H1 (cell line): ENCODE measurements around the gene ATP5ME. TPM values are rescaled to one million over a fixed set of nuclear protein-coding genes. Genes with fewer than 3 reads are reported as not detected.

Experiments used
- CTCF ChIA-PET: fragments of 300-600 bp; sonication (Branson Sonifier 250); formaldehyde crosslinking; loops from one replicate; lab custom pipeline; 2021; ENCODE audit not compliant: partially characterized antibody; lab: Charles Lee
- POLR2A ChIA-PET: fragments of 300-600 bp; sonication (Branson Sonifier 250); formaldehyde crosslinking; loops from one replicate; lab custom pipeline; 2021; ENCODE audit warnings: inconsistent platforms; ENCODE audit not compliant: partially characterized antibody; lab: Charles Lee
- DNase-seq, 2 experiments: peaks; one replicate each; pipeline versions ENCODE4 v3.0.0 to v3.0.0-alpha.2; 2010 to 2022; ENCODE audit warnings: low spot score in 2 of 2, low read depth in 1 of 2, mixed read lengths in 1 of 2
- FAIRE-seq: peaks from 2 replicates; lab custom pipeline; 2011; peaks lifted over from hg19 to GRCh38; lab: Jason Lieb, UNC
- H2AFZ ChIP-seq: 2 replicates; pipeline ENCODE4 v1.8.1; 2012; ENCODE audit warnings: low read length, inconsistent platforms
- H2AK5ac ChIP-seq: 2 replicates; pipeline ENCODE4 v1.6.1; 2013; ENCODE audit warnings: low read depth, low read length
- H2BK120ac ChIP-seq: replicated peaks from 2 replicates; pipeline ENCODE3; 2013; ENCODE audit warnings: low read depth, low read length, inconsistent platforms
- H2BK12ac ChIP-seq: 2 replicates; pipeline ENCODE4 v1.6.1; 2013; ENCODE audit warnings: low read depth, low read length
- H2BK15ac ChIP-seq: 2 replicates; pipeline ENCODE4 v1.6.1; 2013; ENCODE audit warnings: low read length
- H2BK20ac ChIP-seq: 2 replicates; pipeline ENCODE4 v1.6.1; 2013; ENCODE audit warnings: low read length
- H2BK5ac ChIP-seq: 2 replicates; pipeline ENCODE4 v1.6.1; 2013; ENCODE audit warnings: low read depth, low read length
- H3K14ac ChIP-seq: 2 replicates; pipeline ENCODE4 v1.6.1; 2013; ENCODE audit warnings: inconsistent platforms; ENCODE audit not compliant: insufficient read length
- H3K18ac ChIP-seq: 2 replicates; pipeline ENCODE4 v1.6.1; 2013; ENCODE audit warnings: low read length; ENCODE audit errors: extremely low read depth
- H3K23ac ChIP-seq: 2 replicates; pipeline ENCODE4 v1.6.1; 2013; ENCODE audit warnings: inconsistent platforms; ENCODE audit not compliant: insufficient read length
- H3K23me2 ChIP-seq: 2 replicates; pipeline ENCODE4 v1.6.1; 2013; ENCODE audit warnings: low read depth, low read length
- H3K27ac ChIP-seq: 2 replicates; pipeline ENCODE4 v1.6.1; 2011; ENCODE audit warnings: low read depth, low read length, inconsistent platforms
- H3K27me3 ChIP-seq, 4 experiments: replicated peaks in 1 of 4; 1 replicate in 1 of 4; 2 replicates in 3 of 4; pipeline versions ENCODE4 v1.6.1 to v1.8.1; 2011 to 2013; ENCODE audit warnings: low read length in 3 of 4, mild to moderate bottlenecking in 3 of 4, inconsistent platforms in 2 of 4, mixed read lengths in 2 of 4, moderate library complexity in 1 of 4; ENCODE audit not compliant: control insufficient read depth in 3 of 4, insufficient read depth in 3 of 4; ENCODE audit errors: extremely low read depth in 1 of 4
- H3K36me3 ChIP-seq, 4 experiments: 2 replicates each; pipeline versions ENCODE4 v1.6.1 to v1.8.1; 2011 to 2013; ENCODE audit warnings: mild to moderate bottlenecking in 4 of 4, low read length in 3 of 4, moderate library complexity in 2 of 4, control low read depth in 1 of 4, inconsistent platforms in 1 of 4; ENCODE audit not compliant: insufficient read depth in 4 of 4, control insufficient read depth in 2 of 4
- H3K4ac ChIP-seq: replicated peaks from 2 replicates; pipeline ENCODE3; 2013; ENCODE audit warnings: low read length, low read depth, mixed read lengths, inconsistent platforms; ENCODE audit not compliant: insufficient read length
- H3K4me1 ChIP-seq, 4 experiments: replicated peaks in 1 of 4; 1 replicate in 1 of 4; 2 replicates in 3 of 4; pipeline versions ENCODE4 v1.6.1 to v1.8.1; 2011 to 2013; ENCODE audit warnings: low read length in 3 of 4, inconsistent platforms in 2 of 4, mixed read lengths in 1 of 4; ENCODE audit not compliant: insufficient read depth in 4 of 4, control insufficient read depth in 3 of 4
- H3K4me2 ChIP-seq, 2 experiments: 2 replicates each; pipeline versions ENCODE4 v1.6.1 to v1.8.1; 2011 to 2013; ENCODE audit warnings: low read depth in 2 of 2, low read length in 2 of 2, control low read depth in 1 of 2, inconsistent platforms in 1 of 2, mild to moderate bottlenecking in 1 of 2; ENCODE audit not compliant: insufficient read depth in 1 of 2
- H3K4me3 ChIP-seq, 4 experiments: fragments of 200-600, 300-600 bp in 1 of 4; sonication (generic), shearing (Covaris generic), sonication (Bioruptor Twin) in 1 of 4; 2 replicates each; pipeline versions ENCODE4 v1.5.1 to v1.8.1; 2011 to 2016; ENCODE audit warnings: low read length in 4 of 4, low read depth in 3 of 4, control low read depth in 2 of 4, inconsistent platforms in 2 of 4, mild to moderate bottlenecking in 2 of 4, mixed read lengths in 1 of 4, moderate library complexity in 1 of 4; ENCODE audit not compliant: insufficient read depth in 2 of 4; ENCODE audit errors: extremely low read depth in 1 of 4
- H3K56ac ChIP-seq: replicated peaks from 2 replicates; pipeline ENCODE3; 2013; ENCODE audit warnings: low read depth, mild to moderate bottlenecking, mixed read lengths, low read length, inconsistent platforms; ENCODE audit not compliant: insufficient read length
- H3K79me1 ChIP-seq: 2 replicates; pipeline ENCODE4 v1.6.1; 2013; ENCODE audit warnings: low read depth, low read length, control low read depth
- H3K79me2 ChIP-seq, 2 experiments: 2 replicates each; pipeline versions ENCODE4 v1.6.1 to v1.8.1; 2012 to 2013; ENCODE audit warnings: low read length in 2 of 2, mild to moderate bottlenecking in 2 of 2, inconsistent platforms in 1 of 2; ENCODE audit not compliant: insufficient read depth in 2 of 2, control insufficient read depth in 1 of 2
- H3K9ac ChIP-seq, 4 experiments: replicated peaks in 1 of 4; 1 replicate in 1 of 4; 2 replicates in 3 of 4; pipeline versions ENCODE4 v1.6.1 to v1.8.1; 2011 to 2013; ENCODE audit warnings: low read depth in 3 of 4, low read length in 3 of 4, control low read depth in 2 of 4, mild to moderate bottlenecking in 2 of 4, moderate library complexity in 2 of 4, inconsistent platforms in 1 of 4; ENCODE audit errors: extremely low read depth in 1 of 4
- H3K9me3 ChIP-seq, 2 experiments: 2 replicates each; pipeline versions ENCODE4 v1.6.1 to v1.8.1; 2012 to 2013; ENCODE audit warnings: mild to moderate bottlenecking in 2 of 2, moderate library complexity in 2 of 2, control low read depth in 1 of 2, inconsistent platforms in 1 of 2, low read depth in 1 of 2, low read length in 1 of 2, mixed read lengths in 1 of 2; ENCODE audit not compliant: insufficient read depth in 2 of 2
- H4K20me1 ChIP-seq, 2 experiments: replicated peaks in 1 of 2; 2 replicates each; pipeline versions ENCODE3 to v1.8.1; 2011 to 2013; ENCODE audit warnings: inconsistent platforms in 2 of 2, low read length in 2 of 2, mild to moderate bottlenecking in 1 of 2; ENCODE audit not compliant: insufficient read depth in 2 of 2, control insufficient read depth in 1 of 2
- H4K5ac ChIP-seq: 2 replicates; pipeline ENCODE4 v1.6.1; 2013; ENCODE audit warnings: low read length, low read depth, mixed read lengths, inconsistent platforms; ENCODE audit not compliant: insufficient read length
- H4K8ac ChIP-seq: 2 replicates; pipeline ENCODE4 v1.8.0; 2013; ENCODE audit warnings: mild to moderate bottlenecking, moderate library complexity, low read length, inconsistent platforms; ENCODE audit not compliant: insufficient read depth; ENCODE audit errors: extremely low read depth
- H4K91ac ChIP-seq: replicated peaks from 2 replicates; pipeline ENCODE3; 2013; ENCODE audit warnings: low read length, mixed read lengths, inconsistent platforms; ENCODE audit not compliant: insufficient read length
- BRCA1 ChIP-seq: IDR thresholded peaks from 2 replicates; pipeline ENCODE4 v1.6.1; 2012; ENCODE audit warnings: low read depth, low read length, improper control_type of control experiment
- CEBPB ChIP-seq: IDR thresholded peaks from 2 replicates; pipeline ENCODE4 v1.6.1; 2012; ENCODE audit warnings: low read depth, low read length
- EZH2 ChIP-seq: fragments of 200-600 bp; sonication (generic); IDR thresholded peaks from 2 replicates; pipeline ENCODE4 v1.7.1; 2012; ENCODE audit warnings: low read depth, mild to moderate bottlenecking, moderate library complexity, low read length, inconsistent platforms; ENCODE audit not compliant: severe bottlenecking
- HDAC2 ChIP-seq, 2 experiments: fragments of 300-600 bp in 1 of 2; sonication (generic) in 1 of 2; IDR thresholded peaks; 2 replicates each; pipeline ENCODE4 v1.6.1; 2011 to 2012; ENCODE audit warnings: low read depth in 2 of 2, low read length in 2 of 2, mild to moderate bottlenecking in 2 of 2, moderate library complexity in 2 of 2, borderline replicate concordance in 1 of 2, inconsistent platforms in 1 of 2
- KDM1A ChIP-seq: fragments of 200-600, 300-600 bp; sonication (generic); IDR thresholded peaks from 2 replicates; pipeline ENCODE4 v1.7.1; 2016; ENCODE audit warnings: mild to moderate bottlenecking, low read length, borderline replicate concordance
- KDM5A ChIP-seq: fragments of 200-600 bp; IDR thresholded peaks from 2 replicates; pipeline ENCODE4 v1.7.1; 2012; ENCODE audit warnings: mild to moderate bottlenecking, low read length, inconsistent platforms, mixed read lengths
- NANOG ChIP-seq: IDR thresholded peaks from 2 replicates; pipeline ENCODE4 v1.6.1; 2011; ENCODE audit warnings: low read length, low read depth, mild to moderate bottlenecking, inconsistent platforms; ENCODE audit not compliant: insufficient read depth, poor library complexity, severe bottlenecking
- RBBP5 ChIP-seq: IDR thresholded peaks from 2 replicates; pipeline ENCODE4 v1.7.1; 2012; ENCODE audit warnings: low read depth, mild to moderate bottlenecking, inconsistent platforms, low read length, moderate library complexity, borderline replicate concordance
- RXRA ChIP-seq: IDR thresholded peaks from 2 replicates; pipeline ENCODE4 v1.6.1; 2011; ENCODE audit warnings: low read depth, mild to moderate bottlenecking, low read length, moderate library complexity; ENCODE audit not compliant: insufficient read depth
- SRF ChIP-seq: IDR thresholded peaks from 2 replicates; pipeline ENCODE4 v1.6.1; 2011; ENCODE audit warnings: mild to moderate bottlenecking, low read depth, low read length, moderate library complexity
- TBP ChIP-seq: IDR thresholded peaks from 2 replicates; pipeline ENCODE4 v1.6.1; 2011; ENCODE audit warnings: low read depth, low read length, improper control_type of control experiment
- WGBS, 2 experiments: shearing (Covaris generic) in 1 of 2; methylation state at CpG; one replicate each; pipeline versions ENCODE4 v1.1.6 to v1.1.7; 2013 to 2015; ENCODE audit warnings: low lambda C conversion rate in 2 of 2, mixed read lengths in 2 of 2, inconsistent platforms in 1 of 2, low coverage in 1 of 2, missing lambda C conversion rate in 1 of 2; ENCODE audit not compliant: insufficient replicate concordance in 2 of 2, insufficient coverage in 1 of 2, insufficient read length in 1 of 2; ENCODE audit errors: extremely low coverage in 1 of 2, missing lambda C conversion rate in 1 of 2; 5-methylcytosine and 5-hydroxymethylcytosine counted together
- polyA plus RNA-seq, 7 experiments: library from polyadenylated mRNA; depleted of rRNA in 3 of 7; stranded (reverse) in 5 of 7; unstranded in 2 of 7; fragments of >200 nt in 5 of 7; fragments of 200-250 nt in 2 of 7; gene quantifications; 1 replicate in 5 of 7; 2 replicates in 1 of 7; 4 replicates in 1 of 7; pipeline versions ENCODE4 v1.2.1 to v1.2.3, GENCODE V29; 2011 to 2013; ENCODE audit warnings: missing spikeins in 2 of 7, mixed read lengths in 2 of 7
- total RNA-seq: library from RNA; stranded (reverse); fragmentation: NEBNext Ultra II Directional; extraction: Animal tissue kit (Norgen Biotek cat#: 25700); gene quantifications from 2 replicates; pipeline ENCODE4 v1.2.1, GENCODE V29; 2021
- TF ChIP-seq, protein P1 (sequence below): IDR thresholded peaks from 2 replicates; pipeline ENCODE4 v1.6.1; 2012; ENCODE audit warnings: low read length, inconsistent platforms

The ATP5ME gene
- total and polyA plus RNA-seq, 2 of the 8 experiments (the other 6 are each of a cell fraction or from before 2014, with no cell fraction given): 375 to 450 TPM

DNA sequence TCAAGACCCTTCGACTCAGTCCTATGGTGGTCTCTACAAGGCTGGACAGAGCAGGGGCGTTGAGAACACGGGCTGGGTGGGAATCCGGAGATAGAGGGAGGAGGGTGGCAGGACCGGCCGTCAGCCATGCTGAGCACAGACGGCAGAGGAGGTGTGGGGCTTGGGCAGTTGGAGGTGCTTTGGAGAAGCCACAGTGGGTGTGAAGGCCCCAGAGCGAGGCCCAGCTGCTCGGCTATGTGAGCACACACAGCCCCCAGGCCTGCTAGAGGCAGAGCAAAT, 44.5 kb downstream of the ATP5ME start:
- Histone ChIP-seq H3K36me3 (no peaks in the 10 kb centered on the region), H3K14ac (no peak overlapping the region), H4K20me1 (peaks cover 0 to 2% of the 10 kb centered on the region in 2 experiments), H3K27me3 (no peaks in the 10 kb centered on the region; a peak in 1 of 7 replicates), H2BK20ac (no peak overlapping the region), H2BK15ac (no peak overlapping the region), H2BK120ac (no peak overlapping the region), H3K18ac (no peak overlapping the region), H3K79me2 (no peaks in the 10 kb centered on the region), H2AK5ac (no peak overlapping the region), H3K4me3 (no peak overlapping the region), H3K9ac (no peak overlapping the region), H4K91ac (no peak overlapping the region), H2BK5ac (no peak overlapping the region), H3K27ac (no peak overlapping the region), H3K4me2 (no peak overlapping the region), H3K23me2 (no peaks in the 10 kb centered on the region), H3K23ac (no peak overlapping the region), H3K79me1 (no peaks in the 10 kb centered on the region), H2BK12ac (no peak overlapping the region), H3K4me1 (peaks cover 0 to 8% (median 4%) of the 10 kb centered on the region in 4 experiments; a peak in 5 of 7 replicates), H4K8ac (no peak overlapping the region), H3K4ac (no peak overlapping the region), H4K5ac (no peak overlapping the region), H2AFZ (no peak overlapping the region), H3K9me3 (peaks cover 10 to 11% of the 10 kb centered on the region in 2 experiments; a peak in 3 of 4 replicates), H3K56ac (no peak overlapping the region)
- ChIA-PET POLR2A (no interaction called here), CTCF (interaction anchor here (0.6 to 1.6 kb wide), 2 partner anchors 21 to 65 kb away, joined by 3 to 4 read pairs; no protein-coding TSS in a partner anchor)
- DNase-seq (no peak), FAIRE-seq (no peak)
- WGBS, 2 experiments: 83% methylated on average over 9 of the region's 9 CpGs; no CpG with 5 or more reads in 1 of the 2 experiments
- TF ChIP-seq KDM1A: no peak
- TF ChIP-seq RBBP5: no peak
- TF ChIP-seq RXRA: no peak
- TF ChIP-seq NANOG: no peak
- TF ChIP-seq TBP: no peak
- TF ChIP-seq HDAC2 (IDR thresholded peaks at IDR 0.05; ENCODE audit: borderline replicate concordance in 1 of 2, low read depth in 2 of 2, low read length in 2 of 2): no peak
- TF ChIP-seq SRF: no peak
- TF ChIP-seq CEBPB: no peak
- TF ChIP-seq EZH2: no peak
- TF ChIP-seq, protein P1, sequence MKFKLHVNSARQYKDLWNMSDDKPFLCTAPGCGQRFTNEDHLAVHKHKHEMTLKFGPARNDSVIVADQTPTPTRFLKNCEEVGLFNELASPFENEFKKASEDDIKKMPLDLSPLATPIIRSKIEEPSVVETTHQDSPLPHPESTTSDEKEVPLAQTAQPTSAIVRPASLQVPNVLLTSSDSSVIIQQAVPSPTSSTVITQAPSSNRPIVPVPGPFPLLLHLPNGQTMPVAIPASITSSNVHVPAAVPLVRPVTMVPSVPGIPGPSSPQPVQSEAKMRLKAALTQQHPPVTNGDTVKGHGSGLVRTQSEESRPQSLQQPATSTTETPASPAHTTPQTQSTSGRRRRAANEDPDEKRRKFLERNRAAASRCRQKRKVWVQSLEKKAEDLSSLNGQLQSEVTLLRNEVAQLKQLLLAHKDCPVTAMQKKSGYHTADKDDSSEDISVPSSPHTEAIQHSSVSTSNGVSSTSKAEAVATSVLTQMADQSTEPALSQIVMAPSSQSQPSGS: no peak
- TF ChIP-seq BRCA1: no peak
- no peak for TF ChIP-seq KDM5A
